ENCODE measurements around the gene SPAG16. TPM values are rescaled to one million over a fixed set of nuclear protein-coding genes. Genes with fewer than 3 reads are reported as not detected.

Gene SPAG16
- total RNA-seq, 6 experiments from 2014 or later: 15.4 to 20.0 (median 17.5) TPM

GRCh38 chr2:213296270-213296669 is 12.0 kb downstream of the SPAG16 start:
- Mint-ChIP-seq H3K4me1 (ENCODE audit: low read depth) (no peaks in the 10 kb centered on the region), H3K9me3 (no peaks in the 10 kb centered on the region), H3K4me3 (no peak overlapping the region), H3K27me3 (ENCODE audit: insufficient read depth) (no peaks in the 10 kb centered on the region), H3K27ac (no peak overlapping the region), H3K36me3 (ENCODE audit: low read depth) (peaks cover 25% of the 10 kb centered on the region)
- no peak for TF ChIP-seq CTCF (IDR thresholded peaks at IDR 0.05)
- no peak for DNase-seq

GRCh38 chr2:213306316-213306942 is 22.2 kb downstream of the SPAG16 start:
- no peaks in the 10 kb centered on the region for H3K27me3 Mint-ChIP-seq (ENCODE audit: insufficient read depth)
- peaks cover 54% of the 10 kb centered on the region for H3K36me3 Mint-ChIP-seq (ENCODE audit: low read depth)
- peaks cover 21% of the 10 kb centered on the region for H3K4me1 Mint-ChIP-seq (ENCODE audit: low read depth)
- DNase-seq: peak; percentile 63
- H3K27ac Mint-ChIP-seq: peak overlapping the region; percentile 78
- H3K4me3 Mint-ChIP-seq: peak overlapping the region; percentile 28; the same call in 1 of the 2 replicates
- no peak for TF ChIP-seq CTCF (IDR thresholded peaks at IDR 0.05)
- peaks cover 22% of the 10 kb centered on the region for H3K9me3 Mint-ChIP-seq

GRCh38 chr2:213315168-213315876 is 31.1 kb downstream of the SPAG16 start:
- peaks cover 3% of the 10 kb centered on the region; the same call in 1 of the 2 replicates for H3K9me3 Mint-ChIP-seq
- peaks cover 34% of the 10 kb centered on the region for H3K4me1 Mint-ChIP-seq (ENCODE audit: low read depth)
- H3K27me3 Mint-ChIP-seq (ENCODE audit: insufficient read depth): no peaks in the 10 kb centered on the region
- TF ChIP-seq CTCF (IDR thresholded peaks at IDR 0.05): no peak
- H3K27ac Mint-ChIP-seq: no peak overlapping the region
- H3K36me3 Mint-ChIP-seq (ENCODE audit: low read depth): peaks cover 16% of the 10 kb centered on the region
- no peak for DNase-seq
- H3K4me3 Mint-ChIP-seq: no peak overlapping the region

GRCh38 chr2:213316001-213316735 is 31.9 kb downstream of the SPAG16 start:
- no peak for TF ChIP-seq CTCF (IDR thresholded peaks at IDR 0.05)
- H3K36me3 Mint-ChIP-seq (ENCODE audit: low read depth): peaks cover 16% of the 10 kb centered on the region
- H3K4me1 Mint-ChIP-seq (ENCODE audit: low read depth): peaks cover 33% of the 10 kb centered on the region
- H3K27ac Mint-ChIP-seq: no peak overlapping the region
- H3K9me3 Mint-ChIP-seq: peaks cover 3% of the 10 kb centered on the region; the same call in 1 of the 2 replicates
- no peak for DNase-seq
- no peaks in the 10 kb centered on the region for H3K27me3 Mint-ChIP-seq (ENCODE audit: insufficient read depth)
- no peak overlapping the region for H3K4me3 Mint-ChIP-seq

- peak; percentile 50 for DNase-seq
- TF ChIP-seq CTCF (IDR thresholded peaks at IDR 0.05): no peak
- peaks cover 3% of the 10 kb centered on the region; the same call in 1 of the 2 replicates for H3K9me3 Mint-ChIP-seq
Measured at GRCh38 chr2:213317929-213318328, 33.7 kb downstream of the SPAG16 start.

More at GRCh38 chr2:213317929-213318328, 33.7 kb downstream of the SPAG16 start:
- H3K36me3 Mint-ChIP-seq (ENCODE audit: low read depth): peaks cover 22% of the 10 kb centered on the region
- H3K4me3 Mint-ChIP-seq: no peak overlapping the region
- no peaks in the 10 kb centered on the region; the same call in 1 of the 2 replicates for H3K27me3 Mint-ChIP-seq (ENCODE audit: insufficient read depth)
- peaks cover 33% of the 10 kb centered on the region for H3K4me1 Mint-ChIP-seq (ENCODE audit: low read depth)
- no peak overlapping the region for H3K27ac Mint-ChIP-seq
